CD4-positive, alpha-beta T cell treated with Interferon gamma for 1 hour (primary cell): Measurements from ENCODE around the gene MRGPRF.
"Not testable (repeated sequence)": the region's sequence is repeated elsewhere in the genome, so short reads cannot be mapped to it uniquely, and the experiment has no call there.

ENCODE experiments used
- DNase-seq: peaks from one replicate; pipeline ENCODE4 v3.0.0-alpha.2; 2020

MRGPRF gene

GRCh38 chr11:68982134-68982533 lies 30.9 kb downstream of the MRGPRF start:
- DNase-seq = no peak

GRCh38 chr11:68980776-68981065 lies 32.3 kb downstream of the MRGPRF start, which contains the start of gene MRGPRD:
Gene MRGPRD (minus strand): TSS chr11:68980986. CDS start chr11:68980986, 0 bp downstream.
- DNase-seq = no peak

GRCh38 chr11:68979931-68980775 lies 32.9 kb downstream of the MRGPRF start:
- DNase-seq = no peak

- DNase-seq = no peak
Observed at GRCh38 chr11:68978931-68979594, 34.0 kb downstream of the MRGPRF start.

- no peak for DNase-seq
Observed at GRCh38 chr11:68978626-68978930, 34.5 kb downstream of the MRGPRF start.

GRCh38 chr11:68977781-68978625 lies 35.0 kb downstream of the MRGPRF start:
- DNase-seq = no peak

- no peak for DNase-seq
Observed at GRCh38 chr11:68976563-68976962, 36.5 kb downstream of the MRGPRF start.

GRCh38 chr11:68976095-68976494 lies 37.0 kb downstream of the MRGPRF start:
- DNase-seq = no peak

GRCh38 chr11:68974421-68975194 lies 38.4 kb downstream of the MRGPRF start:
- DNase-seq = peak; percentile 16

GRCh38 chr11:68973706-68974105 lies 39.3 kb downstream of the MRGPRF start:
- not testable (repeated sequence) for DNase-seq

GRCh38 chr11:68973219-68973618 lies 39.8 kb downstream of the MRGPRF start:
- DNase-seq = no peak

- DNase-seq = no peak
Observed at GRCh38 chr11:68970921-68971636, 42.0 kb downstream of the MRGPRF start.

- no peak for DNase-seq
Observed at GRCh38 chr11:68969386-68969785, 43.7 kb downstream of the MRGPRF start.

- DNase-seq = no peak
Observed at GRCh38 chr11:68968306-68969250, 44.5 kb downstream of the MRGPRF start.

- DNase-seq = no peak
Observed at GRCh38 chr11:68966894-68967780, 45.9 kb downstream of the MRGPRF start.

GRCh38 chr11:68965901-68966853 lies 46.9 kb downstream of the MRGPRF start:
- no peak for DNase-seq

- DNase-seq = no peak
Observed at GRCh38 chr11:68963779-68964178, 49.3 kb downstream of the MRGPRF start.

GRCh38 chr11:68962527-68963250 lies 50.4 kb downstream of the MRGPRF start:
- peak; percentile 20 for DNase-seq
